Measurements from ENCODE around the gene CDK5RAP3. TPM values are rescaled to one million over a fixed set of nuclear protein-coding genes. Genes with fewer than 3 reads are reported as not detected.

Gene CDK5RAP3
- total and polyA plus RNA-seq, 2 of the 13 experiments (the other 11 are each of a cell fraction or from before 2014, with no cell fraction given): 128 to 154 TPM

DNA sequence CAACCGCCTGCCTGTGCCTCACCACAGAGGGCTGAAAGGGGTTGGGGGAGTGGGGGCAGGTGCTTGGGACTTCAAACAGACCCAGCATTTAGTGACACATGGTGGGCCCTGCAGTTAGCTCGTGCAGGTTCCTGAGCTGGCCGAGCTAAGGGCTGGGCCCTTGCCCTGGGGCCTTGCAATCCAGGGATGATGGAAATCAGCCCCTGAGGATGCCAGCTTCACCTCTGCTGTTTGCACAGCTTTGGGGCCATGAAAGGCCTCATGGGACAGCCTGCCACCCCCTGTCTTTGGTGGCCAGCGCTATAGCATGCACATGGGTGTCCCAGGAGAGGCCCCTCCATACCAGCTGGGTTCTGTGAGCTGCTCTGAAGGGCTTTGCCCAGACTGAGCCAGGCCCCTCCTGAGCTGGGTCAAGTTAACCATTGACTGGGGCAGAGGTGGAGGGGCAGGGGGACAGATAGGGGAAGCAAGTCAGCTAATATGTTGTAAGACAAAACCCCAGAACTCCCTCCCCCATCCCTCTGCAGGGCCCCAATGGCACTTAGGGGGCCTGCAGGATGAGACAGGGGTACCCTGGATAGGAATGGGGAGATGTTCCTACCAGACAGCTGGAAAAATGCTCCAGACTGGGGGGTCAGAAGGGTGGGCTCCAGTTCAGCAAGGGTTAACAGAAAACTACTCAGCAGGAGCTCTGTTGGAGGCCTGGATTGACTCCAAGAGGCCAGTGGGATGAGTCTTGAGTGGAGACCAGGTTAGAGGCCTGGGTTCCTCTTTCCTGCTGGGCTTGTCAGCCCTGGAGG is 13.9 kb upstream of the CDK5RAP3 start (continued):
- TF ChIP-seq IKZF4 (CRISPR knock-in tag; IDR thresholded peaks at IDR 0.05; ENCODE audit: borderline replicate concordance, low read depth, not compliant biosample characterization) (no peak), ZNF260 (CRISPR knock-in tag; IDR thresholded peaks at IDR 0.05; ENCODE audit: borderline replicate concordance, low read depth) (no peak), ELF4 (CRISPR knock-in tag; IDR thresholded peaks at IDR 0.05; ENCODE audit: borderline replicate concordance) (no peak), CBX1 (IDR thresholded peaks at IDR 0.05; ENCODE audit: low read depth) (no peak), ZNF30 (CRISPR knock-in tag; IDR thresholded peaks at IDR 0.05) (no peak), SOX5 (CRISPR knock-in tag; IDR thresholded peaks at IDR 0.05; ENCODE audit: borderline replicate concordance) (no peak), ZFP36L1 (CRISPR knock-in tag; IDR thresholded peaks at IDR 0.05) (no peak), MIER2 (CRISPR knock-in tag; IDR thresholded peaks at IDR 0.05) (no peak), PCBP2 (optimal IDR thresholded peaks at IDR 0.05; ENCODE audit: low read depth, low read length, poor library complexity, severe bottlenecking) (no peak), ZNF235 (CRISPR knock-in tag; IDR thresholded peaks at IDR 0.05; ENCODE audit: borderline replicate concordance) (no peak; the same call in 1 of the 2 replicates), SP5 (CRISPR knock-in tag; IDR thresholded peaks at IDR 0.05; ENCODE audit: borderline replicate concordance, low read depth) (no peak), NFKBIZ (CRISPR knock-in tag; IDR thresholded peaks at IDR 0.05) (no peak), MZF1 (CRISPR knock-in tag; IDR thresholded peaks at IDR 0.05; ENCODE audit: borderline replicate concordance) (no peak), ZNF205 (CRISPR knock-in tag; IDR thresholded peaks at IDR 0.05) (no peak), ZNF615 (CRISPR knock-in tag; IDR thresholded peaks at IDR 0.05; ENCODE audit: borderline replicate concordance) (no peak), ZNF3 (CRISPR knock-in tag; IDR thresholded peaks at IDR 0.05) (no peak), FLYWCH1 (CRISPR knock-in tag; IDR thresholded peaks at IDR 0.05) (no peak), KDM2A (CRISPR knock-in tag; IDR thresholded peaks at IDR 0.05; ENCODE audit: borderline replicate concordance, low read depth) (peak; percentile 7; the same call in 1 of the 2 replicates), ZFX (CRISPR knock-in tag; IDR thresholded peaks at IDR 0.05; ENCODE audit: low read depth) (peak; percentile 71; the same call in 1 of the 2 replicates)
- TF ChIP-seq, protein P1, sequence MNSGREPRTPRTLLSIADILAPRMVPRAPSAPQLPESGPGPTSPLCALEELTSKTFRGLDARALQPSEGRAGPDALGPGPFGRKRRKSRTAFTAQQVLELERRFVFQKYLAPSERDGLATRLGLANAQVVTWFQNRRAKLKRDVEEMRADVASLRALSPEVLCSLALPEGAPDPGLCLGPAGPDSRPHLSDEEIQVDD (CRISPR knock-in tag; IDR thresholded peaks at IDR 0.05; ENCODE audit: borderline replicate concordance): no peak; the same call in 1 of the 2 replicates
- TF ChIP-seq, protein P2, sequence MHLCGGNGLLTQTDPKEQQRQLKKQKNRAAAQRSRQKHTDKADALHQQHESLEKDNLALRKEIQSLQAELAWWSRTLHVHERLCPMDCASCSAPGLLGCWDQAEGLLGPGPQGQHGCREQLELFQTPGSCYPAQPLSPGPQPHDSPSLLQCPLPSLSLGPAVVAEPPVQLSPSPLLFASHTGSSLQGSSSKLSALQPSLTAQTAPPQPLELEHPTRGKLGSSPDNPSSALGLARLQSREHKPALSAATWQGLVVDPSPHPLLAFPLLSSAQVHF (CRISPR knock-in tag; IDR thresholded peaks at IDR 0.05): no peak
- TF ChIP-seq, protein P3, sequence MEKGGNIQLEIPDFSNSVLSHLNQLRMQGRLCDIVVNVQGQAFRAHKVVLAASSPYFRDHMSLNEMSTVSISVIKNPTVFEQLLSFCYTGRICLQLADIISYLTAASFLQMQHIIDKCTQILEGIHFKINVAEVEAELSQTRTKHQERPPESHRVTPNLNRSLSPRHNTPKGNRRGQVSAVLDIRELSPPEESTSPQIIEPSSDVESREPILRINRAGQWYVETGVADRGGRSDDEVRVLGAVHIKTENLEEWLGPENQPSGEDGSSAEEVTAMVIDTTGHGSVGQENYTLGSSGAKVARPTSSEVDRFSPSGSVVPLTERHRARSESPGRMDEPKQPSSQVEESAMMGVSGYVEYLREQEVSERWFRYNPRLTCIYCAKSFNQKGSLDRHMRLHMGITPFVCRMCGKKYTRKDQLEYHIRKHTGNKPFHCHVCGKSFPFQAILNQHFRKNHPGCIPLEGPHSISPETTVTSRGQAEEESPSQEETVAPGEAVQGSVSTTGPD (CRISPR knock-in tag; IDR thresholded peaks at IDR 0.05): peak; percentile 54
- TF ChIP-seq, protein P4, sequence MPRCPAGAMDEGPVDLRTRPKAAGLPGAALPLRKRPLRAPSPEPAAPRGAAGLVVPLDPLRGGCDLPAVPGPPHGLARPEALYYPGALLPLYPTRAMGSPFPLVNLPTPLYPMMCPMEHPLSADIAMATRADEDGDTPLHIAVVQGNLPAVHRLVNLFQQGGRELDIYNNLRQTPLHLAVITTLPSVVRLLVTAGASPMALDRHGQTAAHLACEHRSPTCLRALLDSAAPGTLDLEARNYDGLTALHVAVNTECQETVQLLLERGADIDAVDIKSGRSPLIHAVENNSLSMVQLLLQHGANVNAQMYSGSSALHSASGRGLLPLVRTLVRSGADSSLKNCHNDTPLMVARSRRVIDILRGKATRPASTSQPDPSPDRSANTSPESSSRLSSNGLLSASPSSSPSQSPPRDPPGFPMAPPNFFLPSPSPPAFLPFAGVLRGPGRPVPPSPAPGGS (CRISPR knock-in tag; IDR thresholded peaks at IDR 0.05): no peak
